T-helper 2 cell (primary cell): ENCODE measurements around the gene PFN4.
"Not testable (repeated sequence)": the region's sequence is repeated elsewhere in the genome, so short reads cannot be mapped to it uniquely, and the experiment has no call there.

Experiments used
- DNase-seq, 5 experiments: peaks; one replicate each; pipeline versions ENCODE4 v3.0.0 to v3.0.0-alpha.2; 2012 to 2022
- total RNA-seq, 2 donors: gene quantifications; one replicate each; lab custom pipeline; 2026; lab: John Stamatoyannopoulos, UW

PFN4 gene, protein sequence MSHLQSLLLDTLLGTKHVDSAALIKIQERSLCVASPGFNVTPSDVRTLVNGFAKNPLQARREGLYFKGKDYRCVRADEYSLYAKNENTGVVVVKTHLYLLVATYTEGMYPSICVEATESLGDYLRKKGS
- 0 to 0.27 reads per million in 2 donors for total RNA-seq

DNA sequence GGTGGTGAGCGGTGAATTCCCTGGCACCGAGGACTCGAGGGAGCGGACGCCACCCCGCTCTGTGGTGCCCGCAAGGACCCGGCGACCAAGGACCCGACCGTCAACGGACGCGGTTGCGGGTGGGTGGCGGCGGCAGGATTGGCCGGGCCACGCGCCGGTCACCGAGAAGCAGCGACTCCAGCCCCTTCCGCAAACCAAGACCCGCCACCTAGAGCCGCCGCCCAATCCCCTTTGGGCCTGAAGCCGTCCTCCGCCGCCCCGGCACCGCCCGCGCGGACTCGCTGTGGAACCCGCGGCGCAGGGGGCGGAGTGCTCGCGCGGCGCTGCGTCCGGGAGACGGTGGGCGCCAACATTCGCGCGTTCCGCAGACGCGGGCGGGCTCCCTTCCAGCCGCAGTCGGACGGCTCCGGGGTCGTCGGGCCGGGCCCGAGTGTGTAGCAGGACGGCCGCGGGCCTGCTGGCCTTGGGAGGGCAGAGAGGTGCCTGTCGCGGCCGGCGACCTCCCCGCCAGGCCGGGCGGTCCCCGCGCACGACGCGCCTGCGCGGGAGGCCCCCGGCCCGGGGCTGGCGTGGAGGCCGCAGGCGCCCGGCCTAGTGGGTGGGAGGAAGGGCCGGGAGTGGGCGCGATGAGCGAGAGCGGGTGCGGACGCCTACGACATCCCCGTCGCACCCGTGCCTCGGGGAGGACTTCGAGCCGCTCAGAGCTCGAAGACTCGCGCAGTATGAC is at the start of gene PFN4, which contains the start of gene FAM228B:
Gene PFN4, minus strand, starts transcription at position 140 of the 727 bp plus-strand sequence. CDS start 799 bp downstream, outside the sequence.
Gene FAM228B, plus strand, starts transcription at position 275 of the 727 bp plus-strand sequence. CDS start 893 bp downstream, outside the sequence.
- peak; percentile 15 to 81 (median 24) for DNase-seq

DNA sequence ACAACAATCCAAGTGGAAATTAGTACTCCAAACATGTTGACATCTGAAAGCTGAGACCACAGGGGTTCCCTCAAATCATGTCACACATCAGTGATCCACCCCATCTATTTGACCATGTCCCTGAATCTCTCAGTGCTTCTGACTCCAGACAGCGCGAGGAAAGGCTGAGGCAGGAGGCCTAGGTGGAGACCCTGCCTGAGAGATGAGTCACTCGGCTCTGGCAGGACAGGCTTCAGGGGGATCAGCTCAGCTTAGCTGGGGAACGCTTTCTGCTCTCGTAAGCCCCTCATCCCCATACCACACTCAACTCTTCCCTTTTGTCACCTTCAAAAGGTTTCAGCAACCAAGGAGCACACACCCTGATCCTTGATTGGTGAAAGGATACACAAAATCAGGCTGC is 45.9 kb upstream of the PFN4 start:
- DNase-seq, result no peak

DNA sequence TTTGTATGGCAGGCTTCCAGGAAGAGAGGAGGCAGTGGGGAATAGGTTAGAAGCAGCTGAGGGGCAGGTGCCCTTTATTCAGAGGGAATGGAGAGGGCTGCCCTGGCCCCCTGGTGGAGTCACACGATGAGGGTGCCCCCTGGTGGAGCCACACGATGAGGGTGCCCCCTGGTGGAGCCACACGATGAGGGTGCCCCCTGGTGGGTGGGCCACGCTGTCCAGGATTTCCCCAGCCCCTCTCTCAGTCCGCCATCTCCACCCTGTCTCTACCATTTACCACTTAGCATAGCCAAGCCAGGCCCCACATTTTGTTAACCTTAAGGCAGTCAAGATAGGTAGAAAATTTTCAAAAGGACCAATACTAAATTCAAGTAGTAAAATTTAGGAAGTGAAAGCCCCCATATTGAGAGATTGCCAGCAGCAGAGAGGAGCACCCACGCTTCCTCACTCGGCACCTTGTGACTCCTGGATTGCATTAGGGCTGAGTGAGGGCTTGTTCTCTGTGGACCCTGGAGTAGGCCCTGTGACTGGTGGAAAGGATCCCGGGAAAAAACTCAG is 41.4 kb upstream of the PFN4 start:
- DNase-seq, result peak in 3 of 5 experiments; percentile 14 to 29 (median 14)

DNA sequence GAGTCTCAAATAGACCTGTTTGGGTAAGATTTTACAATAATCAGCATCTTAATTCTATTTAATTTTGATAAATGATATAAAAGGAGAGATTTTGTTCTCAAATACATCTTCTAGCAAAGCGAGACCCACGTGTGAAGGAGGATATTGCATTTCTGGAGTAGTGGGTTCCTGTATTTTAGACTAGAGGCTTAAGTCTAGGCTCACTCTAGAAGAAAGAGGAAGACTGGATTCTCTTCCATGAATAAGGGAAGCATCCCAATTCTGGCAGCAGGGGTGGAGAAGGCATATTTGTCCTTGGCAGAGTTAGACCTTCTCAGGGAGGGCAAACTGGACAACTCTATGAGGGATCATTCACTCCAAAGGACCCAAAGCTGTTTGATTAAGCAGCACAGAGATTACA is 40.5 kb upstream of the PFN4 start:
- DNase-seq, result no peak

DNA sequence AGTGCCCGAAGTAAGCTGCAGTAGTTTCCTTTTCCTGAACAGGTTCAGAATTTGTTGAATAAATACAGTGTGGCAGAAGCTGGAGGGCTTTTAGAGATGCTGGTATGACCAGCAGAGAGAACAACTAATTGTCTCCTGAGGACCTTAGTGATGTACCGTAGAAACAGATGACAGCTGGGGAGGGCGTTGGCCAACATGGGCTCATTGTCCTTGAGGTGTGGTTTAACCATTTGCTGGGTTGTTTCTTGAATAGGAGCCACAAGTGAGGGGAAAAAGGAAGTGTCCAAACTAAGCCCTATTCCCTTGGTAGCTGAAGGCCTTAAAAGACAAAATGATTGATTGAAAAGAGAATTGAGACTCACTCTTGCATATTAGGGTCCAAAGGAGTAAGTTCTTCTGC is 40.1 kb upstream of the PFN4 start:
- DNase-seq, result no peak

DNA sequence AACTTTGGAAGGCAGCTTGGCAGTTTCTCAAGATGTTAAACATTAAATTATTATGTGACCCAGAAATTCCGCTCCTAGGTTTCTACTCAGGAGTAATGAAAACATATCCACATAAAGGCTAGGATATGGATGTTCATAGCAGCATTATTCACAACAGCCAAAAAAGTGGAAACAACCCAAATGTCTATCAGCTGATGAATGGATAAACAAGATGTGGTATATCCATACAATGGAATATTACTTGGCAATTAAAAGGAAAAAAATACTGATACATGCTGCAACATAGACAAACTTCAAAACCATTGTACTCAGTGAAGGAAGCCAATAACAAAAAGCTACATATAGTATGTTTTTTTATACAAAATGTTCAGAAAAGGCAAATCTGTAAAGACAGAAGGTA is 39.4 kb upstream of the PFN4 start:
- DNase-seq, result no peak

DNA sequence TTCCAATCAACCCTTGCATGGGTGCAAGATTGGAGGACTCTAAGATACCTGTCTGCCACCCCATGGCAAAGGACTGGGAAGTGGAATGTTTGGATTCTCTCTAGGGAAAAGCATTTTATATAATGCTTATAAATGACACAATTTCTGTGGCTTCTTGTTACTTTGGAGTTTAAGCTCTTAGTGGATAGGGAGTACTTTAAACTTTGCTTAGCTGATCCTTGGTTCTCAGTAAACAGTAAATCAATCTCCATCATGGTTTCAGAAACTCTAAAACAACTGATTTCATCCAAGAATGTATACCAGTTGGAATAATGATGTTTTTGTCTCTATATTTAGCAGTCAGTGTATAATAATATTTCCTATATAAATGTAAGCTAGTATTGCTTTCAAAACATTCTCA is 37.6 kb upstream of the PFN4 start:
- no peak for DNase-seq

DNA sequence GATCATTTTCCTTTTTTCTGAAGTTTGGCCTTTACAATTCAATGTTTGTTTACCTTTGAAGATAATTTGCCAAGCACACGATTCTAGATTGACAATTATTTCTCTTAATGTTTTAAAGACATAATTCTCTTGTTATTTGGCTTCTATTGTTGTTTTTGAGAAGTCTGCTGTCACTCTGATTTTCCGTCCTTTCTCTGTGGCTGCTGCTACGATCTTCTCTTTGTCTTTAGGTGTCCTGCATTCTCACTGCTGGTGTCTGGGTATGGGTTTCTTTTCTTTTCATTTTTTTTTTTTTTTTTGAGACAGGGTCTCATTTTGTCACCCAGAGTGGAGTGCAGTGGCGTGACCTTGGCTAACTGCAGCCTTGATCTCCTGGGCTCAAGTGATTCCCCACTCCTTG is 36.6 kb upstream of the PFN4 start:
- no peak for DNase-seq

DNA sequence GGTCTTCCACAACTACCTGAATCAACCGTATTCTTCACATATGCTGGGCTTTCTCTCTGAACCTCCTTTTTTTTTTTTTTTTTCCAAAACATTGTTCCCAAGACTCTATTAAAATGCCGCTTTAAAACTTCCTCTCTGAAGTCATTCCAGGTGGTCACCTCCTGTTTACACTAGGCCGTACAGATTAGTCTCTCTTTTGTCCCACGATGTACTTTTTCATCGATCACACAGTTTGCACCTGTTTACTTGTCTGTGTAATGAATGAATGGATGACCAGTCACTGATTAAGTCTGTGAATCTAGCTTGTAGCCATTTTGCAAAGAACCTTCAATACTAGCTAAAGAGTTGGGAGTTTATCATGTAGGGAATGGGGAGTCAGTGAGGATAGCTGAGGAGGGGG is 35.0 kb upstream of the PFN4 start:
- DNase-seq, result no peak

DNA sequence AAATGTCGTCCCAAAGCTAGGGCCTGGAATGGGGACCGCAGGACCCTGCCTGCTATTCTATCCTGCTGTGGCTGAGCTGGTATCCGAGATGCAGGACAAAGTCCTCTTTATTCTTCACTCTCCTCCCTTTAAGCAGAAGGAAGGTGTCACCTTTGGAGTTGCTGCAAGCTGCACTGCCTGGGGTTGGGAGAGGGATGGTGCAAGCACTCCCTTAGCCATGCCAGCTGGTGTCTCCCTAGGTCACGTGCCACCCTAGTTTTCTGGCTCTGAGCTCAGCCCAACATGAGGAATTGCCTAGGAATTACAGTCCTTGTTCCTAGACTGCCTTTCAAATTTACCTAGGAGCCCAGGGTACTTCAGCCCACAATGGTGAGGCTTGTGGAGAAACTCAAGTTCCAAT is 30.3 kb upstream of the PFN4 start:
- no peak for DNase-seq

DNA sequence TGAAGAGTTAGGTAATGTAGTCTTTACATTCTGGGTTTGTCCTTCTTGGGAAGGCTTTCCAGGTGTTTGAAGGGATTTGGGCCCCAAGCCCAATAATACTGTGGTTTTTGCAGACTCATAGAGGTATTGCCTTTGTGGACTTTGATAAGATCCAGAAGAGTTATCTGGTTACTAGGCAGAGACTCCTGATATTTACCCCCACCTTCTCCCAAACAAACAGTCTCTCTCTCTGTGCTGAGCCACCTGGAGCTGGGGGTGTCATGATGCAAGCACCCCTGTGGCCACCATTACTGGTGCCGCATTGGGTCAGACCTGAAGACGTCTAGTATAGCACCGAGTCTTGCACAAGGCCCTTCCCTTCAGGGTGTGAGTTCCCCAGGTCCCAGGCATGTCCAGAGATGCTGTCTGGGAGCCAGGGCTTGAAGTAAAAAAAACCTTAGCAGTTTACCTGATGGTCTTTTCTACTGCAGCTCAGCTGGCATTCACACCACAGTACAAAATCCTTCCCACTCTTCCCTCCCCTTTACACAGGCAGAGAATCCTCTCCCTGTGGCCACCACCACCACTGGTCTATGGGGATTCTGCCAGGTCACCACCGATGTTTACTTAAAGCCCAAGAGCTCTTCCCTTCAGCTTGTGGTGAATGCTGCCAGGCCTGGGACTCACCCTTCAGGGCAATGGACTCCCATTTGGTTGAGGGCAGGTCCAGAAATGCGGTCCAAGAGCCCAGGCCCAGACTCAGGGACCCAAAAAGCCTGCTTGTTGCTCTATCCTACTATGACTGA is 29.5 kb upstream of the PFN4 start:
- no peak for DNase-seq

DNA sequence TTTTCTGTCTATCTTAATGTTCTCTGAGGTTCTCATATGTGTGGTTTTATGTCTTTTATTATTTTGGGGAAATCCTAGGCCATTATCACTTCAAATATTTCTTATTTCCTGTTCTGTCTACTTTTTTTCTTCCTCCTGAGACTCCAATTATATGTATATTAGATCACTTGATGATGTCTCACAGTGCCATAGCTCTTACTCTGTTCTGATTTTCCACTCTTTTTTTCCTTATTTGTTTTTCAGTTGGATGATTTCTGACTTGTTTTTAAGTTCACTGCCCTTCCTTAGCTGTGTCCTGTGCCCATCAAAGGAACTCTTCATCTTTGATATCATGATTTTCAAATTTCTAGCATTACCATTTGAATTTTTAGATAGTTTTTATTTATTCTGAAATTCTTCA is 24.2 kb upstream of the PFN4 start:
- no peak for DNase-seq

DNA sequence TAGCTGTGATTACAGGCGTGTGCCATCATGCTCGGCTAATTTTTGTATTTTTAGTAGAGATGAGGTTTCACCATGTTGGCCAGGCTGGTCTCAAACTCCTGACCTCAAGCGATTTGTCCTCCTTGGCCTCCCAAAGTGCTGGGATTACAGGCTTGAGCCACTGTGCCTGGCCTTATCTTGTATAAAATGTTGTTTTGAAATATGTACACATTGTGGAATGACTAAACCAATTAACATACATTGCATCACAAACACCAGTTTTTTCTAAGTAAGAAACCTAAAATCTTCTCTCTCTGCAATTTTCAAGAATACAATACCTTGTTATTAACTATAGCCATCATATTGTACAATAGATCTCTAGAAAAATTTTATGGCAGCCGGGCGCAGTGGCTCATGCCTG is 17.2 kb upstream of the PFN4 start:
- not testable (repeated sequence) for DNase-seq

DNA sequence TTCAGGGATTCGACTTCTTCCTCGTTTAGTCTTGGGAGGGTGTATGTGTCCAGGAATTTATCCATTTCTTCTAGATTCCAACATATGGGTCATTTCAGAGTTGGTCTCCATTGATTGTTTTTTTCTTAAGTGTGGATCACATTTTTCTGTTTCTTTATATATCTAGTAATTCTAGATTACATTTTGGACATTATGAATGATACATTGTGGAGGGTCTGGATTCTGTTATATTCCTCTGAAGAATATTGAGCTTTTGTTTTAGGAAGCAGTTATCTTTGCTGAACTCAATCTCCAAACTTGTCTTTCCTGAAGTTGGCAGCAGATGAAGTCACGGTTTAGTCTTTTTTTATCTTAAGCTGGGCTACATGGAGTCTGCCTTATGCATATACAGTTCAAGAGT is 9.4 kb upstream of the PFN4 start:
- no peak for DNase-seq

DNA sequence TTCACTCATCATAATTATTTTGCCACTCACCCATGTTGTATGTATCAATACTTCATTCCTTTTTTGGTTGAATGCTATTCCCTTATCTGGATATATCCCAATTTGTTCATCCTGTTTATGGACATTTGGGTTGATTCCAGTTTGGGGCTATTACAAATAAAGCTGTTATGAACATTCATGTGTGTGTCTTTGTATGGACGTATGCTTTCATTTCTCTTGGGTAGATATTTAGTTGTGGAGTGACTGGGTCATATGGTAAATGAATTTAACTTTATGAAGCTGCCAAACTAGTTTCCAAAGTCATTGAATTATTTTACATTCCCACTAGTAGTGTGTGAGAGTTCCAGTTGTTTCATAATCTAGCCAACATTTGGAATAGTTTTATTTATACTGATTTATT is 2.8 kb upstream of the PFN4 start:
- DNase-seq, result no peak

DNA sequence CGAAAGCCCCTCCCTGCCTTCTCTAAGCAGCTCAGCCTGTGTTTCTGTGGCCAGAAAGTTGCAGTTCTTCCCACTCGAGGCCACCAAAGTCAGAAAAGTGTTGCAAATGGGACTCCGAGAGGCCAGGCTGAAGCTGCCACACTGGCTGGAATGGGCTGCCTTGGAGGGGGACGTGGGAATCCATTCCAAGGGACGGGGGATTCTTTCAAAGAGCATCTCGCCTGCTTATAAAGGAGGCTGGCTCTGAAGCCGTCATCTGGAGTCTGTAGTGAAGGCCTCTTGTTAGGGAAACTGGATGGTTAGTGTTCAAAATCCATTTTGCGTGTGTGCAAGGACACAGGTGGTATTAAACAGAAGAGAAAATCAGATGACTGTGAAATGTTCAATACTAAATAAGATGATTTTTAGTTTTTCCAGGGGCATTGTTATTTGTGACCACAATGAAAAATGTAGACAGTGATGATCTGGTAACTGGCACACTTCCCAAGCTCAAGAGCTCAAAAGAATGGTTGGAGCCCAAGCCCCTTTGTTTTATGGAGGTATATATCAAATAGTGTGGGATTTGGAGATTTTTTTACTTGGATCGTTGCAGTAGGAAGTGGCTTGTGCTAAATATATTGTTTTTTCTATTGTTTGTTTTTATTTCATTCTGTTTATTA is 917 bp upstream of the PFN4 start:
- no peak for DNase-seq

DNA sequence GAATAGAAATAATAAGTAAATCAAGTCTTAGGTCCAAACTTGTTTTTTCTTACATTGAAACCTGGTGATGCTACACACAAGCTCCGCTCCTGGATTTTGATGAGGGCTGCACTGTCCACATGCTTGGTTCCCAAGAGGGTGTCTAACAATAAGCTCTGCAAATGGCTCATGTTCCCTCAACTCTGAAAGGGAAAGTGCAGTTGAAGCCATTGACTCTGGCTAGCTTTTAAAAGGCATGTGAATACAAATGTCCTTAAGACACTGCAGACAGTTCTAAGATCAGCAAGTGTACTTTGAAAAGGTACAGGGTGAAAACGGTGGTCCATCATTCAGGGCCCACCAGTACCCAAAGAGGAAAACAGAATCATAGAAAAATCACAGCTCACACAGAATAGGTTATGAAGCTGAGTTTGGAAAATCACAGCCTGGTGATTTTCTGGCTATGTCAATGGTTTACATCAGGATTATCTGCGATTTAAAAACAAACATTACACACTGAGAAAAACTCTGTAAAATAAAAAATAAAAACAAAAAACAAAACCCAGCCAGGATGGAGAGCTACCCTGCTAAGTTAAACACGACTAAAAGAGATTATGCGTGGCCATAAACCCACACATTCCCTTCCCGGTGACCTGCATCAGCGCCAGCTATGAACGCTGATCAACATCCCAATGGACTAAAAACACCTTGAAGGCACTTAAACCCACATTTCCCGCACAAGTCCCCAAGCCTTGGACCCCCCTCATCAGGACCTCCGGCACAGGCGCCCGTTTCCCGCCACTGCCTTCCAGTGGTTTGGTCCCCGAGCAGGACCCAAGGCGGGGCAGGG is 554 bp downstream of the PFN4 start:
- DNase-seq, result no peak

DNA sequence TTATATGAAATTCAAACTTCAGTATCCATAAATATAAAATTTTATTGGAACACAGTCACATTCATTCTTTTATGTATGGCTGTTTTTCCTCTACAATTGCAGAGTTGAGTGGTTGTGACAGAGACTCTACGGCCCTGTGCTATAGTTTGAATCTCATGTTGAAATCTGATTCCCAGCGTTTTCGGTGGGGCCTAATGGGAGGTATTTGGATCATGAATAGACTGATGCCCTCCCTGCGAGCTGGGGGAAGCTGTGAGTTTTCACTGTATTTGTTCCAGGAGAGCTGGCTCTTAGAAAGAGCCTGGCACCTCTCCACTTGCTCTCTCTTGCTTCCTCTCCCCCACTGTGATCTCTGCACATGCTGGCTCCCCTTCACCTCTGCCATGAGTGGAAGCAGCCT is 1.7 kb downstream of the PFN4 start:
- DNase-seq, result no peak

DNA sequence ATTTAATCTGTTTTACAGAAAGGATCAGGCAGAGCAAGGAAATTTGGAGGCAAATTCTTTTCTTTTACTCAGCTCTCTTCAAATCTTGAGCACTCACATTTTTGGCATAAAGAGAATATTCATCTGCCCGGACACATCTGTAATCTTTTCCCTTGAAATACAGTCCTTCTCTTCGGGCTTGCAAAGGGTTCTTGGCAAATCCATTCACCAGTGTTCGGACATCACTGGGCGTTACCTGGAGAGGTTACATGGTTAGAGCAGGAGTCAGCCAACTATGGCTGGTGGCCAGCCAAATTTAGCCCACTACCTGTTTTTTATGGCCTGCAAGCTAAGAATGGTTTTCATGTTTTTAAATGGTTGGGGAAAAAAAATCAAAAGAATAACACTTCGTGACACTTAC is 2.1 kb downstream of the PFN4 start:
- DNase-seq, result no peak

DNA sequence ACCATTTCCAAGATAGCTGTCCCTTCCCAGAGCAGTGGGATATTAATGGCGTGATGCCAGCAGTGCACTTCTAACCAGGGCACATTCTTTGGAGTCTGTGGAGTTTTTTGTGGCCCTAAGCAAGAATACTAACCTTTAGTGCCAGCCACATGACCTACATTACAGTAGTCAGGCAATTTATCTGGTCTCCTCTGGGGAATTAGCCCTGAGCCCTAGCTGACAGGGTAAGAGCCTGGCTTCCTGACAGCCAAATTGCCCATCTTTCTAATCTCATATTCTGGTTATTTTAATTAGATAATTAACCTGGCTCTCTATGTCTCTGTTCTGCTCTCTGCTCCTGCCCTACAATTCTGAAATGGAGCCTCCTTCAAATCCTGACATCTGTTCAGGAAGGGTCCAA is 5.2 kb downstream of the PFN4 start:
- DNase-seq, result no peak

DNA sequence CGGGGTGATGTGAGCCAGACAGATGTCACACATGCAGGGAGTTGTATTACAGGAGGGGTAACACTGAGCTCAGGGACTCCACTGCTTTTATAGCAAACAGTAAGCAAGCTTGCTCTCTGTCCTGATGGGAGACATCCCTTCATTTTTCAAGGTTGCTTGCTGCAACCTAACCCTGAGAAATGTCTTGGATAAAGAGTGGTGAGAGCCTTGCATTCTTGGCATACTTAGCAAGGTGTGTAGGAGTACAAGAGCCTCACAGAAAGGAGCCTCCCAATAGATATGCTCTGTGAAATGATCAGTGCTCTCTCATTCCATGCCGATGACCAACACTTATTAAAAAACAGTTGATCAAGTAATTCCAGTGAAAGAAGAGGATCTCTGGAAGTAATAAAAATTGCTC is 8.1 kb downstream of the PFN4 start:
- DNase-seq, result no peak

DNA sequence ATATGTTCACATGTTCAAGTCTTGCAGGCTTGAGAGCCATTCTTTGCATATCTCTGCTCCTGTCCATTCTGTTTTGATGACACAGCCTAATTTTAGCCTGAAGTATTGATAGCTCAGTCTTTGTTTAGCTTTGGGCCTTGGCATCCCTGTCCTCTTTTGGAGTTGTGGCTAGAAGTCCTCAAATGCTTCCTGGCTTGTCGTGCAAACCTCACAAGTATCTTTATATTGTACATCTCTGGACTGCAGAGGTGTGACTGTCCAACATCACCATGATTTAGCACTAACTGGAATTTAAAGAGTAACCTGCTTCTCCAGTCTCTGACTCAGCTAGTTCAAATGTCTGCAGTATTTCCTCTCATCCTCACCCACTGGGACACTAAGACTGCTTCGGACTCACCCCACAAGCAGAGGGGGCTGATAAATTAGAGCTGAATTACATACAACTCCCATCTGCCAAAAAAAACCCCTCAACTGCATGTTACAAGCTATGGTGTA is 11.7 kb downstream of the PFN4 start:
- no peak for DNase-seq
